ENCODE results near the gene PRAMEF33. TPM values are rescaled to one million over a fixed set of nuclear protein-coding genes. Genes with fewer than 3 reads are reported as not detected.
"Not testable (repeated sequence)": the region's sequence is repeated elsewhere in the genome, so short reads cannot be mapped to it uniquely, and the experiment has no call there.

PRAMEF33 gene
- total RNA-seq, 2 donors from 2014 or later, result not detected

- H3K4me3 Mint-ChIP-seq; ATAC-seq (replicated peaks); H3K9me3 Mint-ChIP-seq; H3K27me3 Mint-ChIP-seq; H3K27ac Mint-ChIP-seq; H3K36me3 Mint-ChIP-seq (ENCODE audit: low read depth); H3K4me1 Mint-ChIP-seq: not testable (repeated sequence)
These were observed 53.4 kb downstream of the PRAMEF33 start for GRCh38 chr1:13356774-13357173.

Other genes with a start within 250 kb of the PRAMEF33 start
- gene PRAMEF27, start 247.0 kb upstream of the PRAMEF33 start, total RNA-seq, result not detected
- not detected for gene HNRNPCL3, start 242.8 kb upstream of the PRAMEF33 start, total RNA-seq
- not detected for gene PRAMEF25, start 232.8 kb upstream of the PRAMEF33 start, total RNA-seq
- gene HNRNPCL2, start 186.7 kb upstream of the PRAMEF33 start, total RNA-seq, result not detected
- gene PRAMEF26, start 147.5 kb upstream of the PRAMEF33 start, total RNA-seq, result not detected
- not detected for gene HNRNPCL4, start 137.9 kb upstream of the PRAMEF33 start, total RNA-seq
- gene PRAMEF9, start 131.7 kb upstream of the PRAMEF33 start, total RNA-seq, result not detected
- gene PRAMEF13, start 102.1 kb upstream of the PRAMEF33 start, total RNA-seq, result not detected
- not detected for gene PRAMEF18, start 77.4 kb upstream of the PRAMEF33 start, total RNA-seq
- not detected for gene PRAMEF5, start 49.3 kb upstream of the PRAMEF33 start, total RNA-seq
- not detected for gene PRAMEF8, start 18.4 kb upstream of the PRAMEF33 start, total RNA-seq
- not detected for gene PRAMEF15, start 12.0 kb downstream of the PRAMEF33 start, total RNA-seq
- not detected for gene PRAMEF14, start 43.6 kb downstream of the PRAMEF33 start, total RNA-seq
- gene PRAMEF19, start 68.4 kb downstream of the PRAMEF33 start, total RNA-seq, result not detected
- not detected for gene PRAMEF17, start 86.1 kb downstream of the PRAMEF33 start, total RNA-seq
- gene PRAMEF20, start 106.9 kb downstream of the PRAMEF33 start, total RNA-seq, result not detected
- not detected for gene LRRC38, start 210.5 kb downstream of the PRAMEF33 start, total RNA-seq

All from activated T-helper 17 cell treated with anti-CD3 and anti-CD28 coated beads, Interleukin-2, amount 50 U/mL, for 72 hours (primary cell).